GM12865 (cell line): ENCODE results near the gene ZRANB1.

Experiments
- DNase-seq: peaks from one replicate; pipeline ENCODE4 v3.0.0; 2010; ENCODE audit warnings: low read depth
- H3K4me3 ChIP-seq: 2 replicates; pipeline ENCODE4 v1.5.1; 2011; ENCODE audit warnings: mild to moderate bottlenecking, low read depth, low read length, control low read depth
- TF ChIP-seq, protein P1 (sequence below): IDR thresholded peaks from 2 replicates; pipeline ENCODE4 v1.5.1; 2011; ENCODE audit warnings: low read length, control low read depth, low read depth, inconsistent platforms; ENCODE audit not compliant: insufficient read depth; ENCODE audit errors: missing control alignments

Gene ZRANB1

DNA sequence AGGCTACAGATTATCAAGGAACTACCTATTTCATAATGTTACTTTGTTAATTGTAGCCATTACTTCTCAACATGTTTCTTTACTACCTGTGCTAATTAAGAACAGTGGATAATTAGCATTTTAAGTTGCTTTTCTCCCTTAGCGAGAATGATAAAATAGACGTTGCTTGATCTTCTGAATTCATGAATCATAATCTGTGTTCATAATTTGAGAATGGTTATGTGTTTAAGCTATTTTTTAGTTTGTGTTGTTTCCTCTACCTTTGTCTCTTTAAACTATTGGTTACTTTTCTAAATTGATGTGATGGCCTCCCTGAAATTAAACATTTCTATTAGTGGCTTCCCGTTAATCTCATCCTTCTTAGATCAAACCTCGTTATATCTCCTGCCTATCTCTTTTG is at the start of gene ZRANB1:
Gene ZRANB1 (plus strand): TSS at position 301 of the 400 bp plus-strand sequence. CDS start 371 bp downstream, outside the sequence.
- no peak within 1 kb of the TSS for H3K4me3 ChIP-seq
- no peak for DNase-seq
- TF ChIP-seq, protein P1, sequence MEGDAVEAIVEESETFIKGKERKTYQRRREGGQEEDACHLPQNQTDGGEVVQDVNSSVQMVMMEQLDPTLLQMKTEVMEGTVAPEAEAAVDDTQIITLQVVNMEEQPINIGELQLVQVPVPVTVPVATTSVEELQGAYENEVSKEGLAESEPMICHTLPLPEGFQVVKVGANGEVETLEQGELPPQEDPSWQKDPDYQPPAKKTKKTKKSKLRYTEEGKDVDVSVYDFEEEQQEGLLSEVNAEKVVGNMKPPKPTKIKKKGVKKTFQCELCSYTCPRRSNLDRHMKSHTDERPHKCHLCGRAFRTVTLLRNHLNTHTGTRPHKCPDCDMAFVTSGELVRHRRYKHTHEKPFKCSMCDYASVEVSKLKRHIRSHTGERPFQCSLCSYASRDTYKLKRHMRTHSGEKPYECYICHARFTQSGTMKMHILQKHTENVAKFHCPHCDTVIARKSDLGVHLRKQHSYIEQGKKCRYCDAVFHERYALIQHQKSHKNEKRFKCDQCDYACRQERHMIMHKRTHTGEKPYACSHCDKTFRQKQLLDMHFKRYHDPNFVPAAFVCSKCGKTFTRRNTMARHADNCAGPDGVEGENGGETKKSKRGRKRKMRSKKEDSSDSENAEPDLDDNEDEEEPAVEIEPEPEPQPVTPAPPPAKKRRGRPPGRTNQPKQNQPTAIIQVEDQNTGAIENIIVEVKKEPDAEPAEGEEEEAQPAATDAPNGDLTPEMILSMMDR, result no peak

GRCh38 chr10:124892905-124893304 is 49.0 kb upstream of the ZRANB1 start:
- TF ChIP-seq, protein P1, result no peak
- H3K4me3 ChIP-seq, result no peak overlapping the region
- DNase-seq, result no peak

DNA sequence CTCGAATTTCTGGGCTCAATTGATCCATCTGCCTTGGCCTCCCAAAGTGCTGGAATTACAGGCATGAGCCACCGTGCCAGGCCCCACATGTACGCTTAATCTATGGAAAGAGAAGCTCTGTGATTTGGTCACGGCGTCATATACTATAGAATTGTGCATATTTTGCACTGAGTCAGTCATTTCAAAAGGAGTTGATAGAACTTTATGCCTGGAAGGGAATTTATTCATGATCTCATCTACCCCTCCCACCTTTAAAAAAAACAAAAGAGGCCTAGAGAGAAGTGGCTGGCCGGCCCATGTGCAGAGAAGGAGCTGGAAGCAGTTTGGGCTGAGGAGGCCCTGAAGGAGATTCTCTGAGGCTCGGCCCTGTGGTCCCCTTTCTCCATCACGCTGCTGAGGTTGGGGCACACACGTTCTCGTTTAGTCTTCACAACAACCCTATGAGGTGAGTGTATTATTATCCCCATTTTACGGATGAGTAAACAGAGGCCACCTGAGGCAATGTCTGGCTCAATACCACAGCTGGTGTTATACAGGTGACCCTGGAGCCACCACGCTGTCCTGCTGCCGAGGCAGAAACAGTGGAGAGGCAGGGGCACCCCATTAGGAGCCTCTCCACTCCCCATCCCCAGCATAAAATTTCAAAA is 47.2 kb upstream of the ZRANB1 start:
- TF ChIP-seq, protein P1, result no peak
- no peak overlapping the region for H3K4me3 ChIP-seq
- DNase-seq, result no peak

- TF ChIP-seq, protein P1, result no peak
- DNase-seq, result no peak
- H3K4me3 ChIP-seq, result no peak overlapping the region
Measured at GRCh38 chr10:124896751-124897150, 45.2 kb upstream of the ZRANB1 start.

- H3K4me3 ChIP-seq, result no peak overlapping the region
- TF ChIP-seq, protein P1, result no peak
- no peak for DNase-seq
Measured at GRCh38 chr10:124898471-124898870, 43.5 kb upstream of the ZRANB1 start.

DNA sequence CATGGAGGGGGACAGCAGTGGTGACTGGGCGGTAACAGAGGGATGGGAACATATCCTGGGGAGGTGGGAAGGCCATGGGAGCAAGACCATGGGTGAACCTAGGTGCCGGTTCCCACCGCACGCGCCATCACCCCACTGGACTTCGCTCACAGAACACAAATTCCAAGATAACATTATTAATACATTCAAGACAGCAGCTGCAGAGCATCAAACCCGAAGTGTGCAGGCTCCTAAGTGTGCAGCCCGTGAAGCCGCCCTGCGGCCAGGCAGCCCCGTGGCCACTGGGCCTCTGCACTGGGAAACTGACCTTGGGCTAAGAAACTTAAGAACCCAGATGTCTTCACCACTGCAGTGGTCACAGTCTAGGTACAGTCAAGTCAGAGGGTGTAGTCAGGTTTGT is 42.8 kb upstream of the ZRANB1 start:
- TF ChIP-seq, protein P1, result no peak
- DNase-seq, result no peak
- H3K4me3 ChIP-seq, result no peak overlapping the region

GRCh38 chr10:124902462-124902861 is 39.5 kb upstream of the ZRANB1 start:
- TF ChIP-seq, protein P1, result no peak
- DNase-seq, result no peak
- no peak overlapping the region for H3K4me3 ChIP-seq
